ENCODE measurements around the gene BARX2.
A peak's percentile ranks its signal among the peaks of the same experiment; 100 is the strongest.

BARX2 gene

DNA sequence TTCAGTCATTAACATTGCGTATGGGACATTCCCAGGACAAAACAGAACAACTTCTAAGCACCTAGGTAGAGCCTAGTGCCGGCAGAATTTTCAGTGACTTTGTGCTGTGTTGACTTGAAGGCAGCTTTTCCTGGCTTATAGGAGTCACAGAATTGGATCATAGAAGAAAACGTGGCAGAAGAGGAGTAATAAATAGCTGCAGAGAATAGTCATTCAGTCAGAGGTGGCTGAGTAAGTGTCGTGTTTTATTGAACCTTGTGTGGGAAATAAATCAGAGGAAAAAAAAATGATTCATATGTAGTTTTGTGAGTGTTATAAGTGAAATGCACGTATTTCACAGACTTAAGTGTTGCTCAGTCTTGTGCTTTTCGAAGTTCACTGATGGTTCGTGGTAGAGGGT, 2.1 kb downstream of the BARX2 start:
- TF ChIP-seq GLIS1 (tag by site-specific recombination; IDR thresholded peaks at IDR 0.05) (no peak), ZNF629 (tag by site-specific recombination; IDR thresholded peaks at IDR 0.05) (0 out of 2 replicates have a peak, but pooled peaks have one; percentile 18), ZBTB21 (tag by site-specific recombination; IDR thresholded peaks at IDR 0.05) (no peak), ZIC2 (tag by site-specific recombination; IDR thresholded peaks at IDR 0.05) (no peak), SP7 (tag by site-specific recombination; IDR thresholded peaks at IDR 0.05) (no peak), PRDM1 (tag by site-specific recombination; IDR thresholded peaks at IDR 0.05) (no peak), PATZ1 (tag by site-specific recombination; IDR thresholded peaks at IDR 0.05) (no peak), ZNF341 (tag by site-specific recombination; IDR thresholded peaks at IDR 0.05; ENCODE audit: low read depth) (no peak), MEIS1 (CRISPR knock-in tag; IDR thresholded peaks at IDR 0.05; ENCODE audit: borderline replicate concordance) (no peak)
- TF ChIP-seq, protein P1, sequence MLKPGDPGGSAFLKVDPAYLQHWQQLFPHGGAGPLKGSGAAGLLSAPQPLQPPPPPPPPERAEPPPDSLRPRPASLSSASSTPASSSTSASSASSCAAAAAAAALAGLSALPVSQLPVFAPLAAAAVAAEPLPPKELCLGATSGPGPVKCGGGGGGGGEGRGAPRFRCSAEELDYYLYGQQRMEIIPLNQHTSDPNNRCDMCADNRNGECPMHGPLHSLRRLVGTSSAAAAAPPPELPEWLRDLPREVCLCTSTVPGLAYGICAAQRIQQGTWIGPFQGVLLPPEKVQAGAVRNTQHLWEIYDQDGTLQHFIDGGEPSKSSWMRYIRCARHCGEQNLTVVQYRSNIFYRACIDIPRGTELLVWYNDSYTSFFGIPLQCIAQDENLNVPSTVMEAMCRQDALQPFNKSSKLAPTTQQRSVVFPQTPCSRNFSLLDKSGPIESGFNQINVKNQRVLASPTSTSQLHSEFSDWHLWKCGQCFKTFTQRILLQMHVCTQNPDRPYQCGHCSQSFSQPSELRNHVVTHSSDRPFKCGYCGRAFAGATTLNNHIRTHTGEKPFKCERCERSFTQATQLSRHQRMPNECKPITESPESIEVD (tag by site-specific recombination; IDR thresholded peaks at IDR 0.05): peak; percentile 79
- no peaks in the 10 kb centered on the region for H3K36me3 ChIP-seq (ENCODE audit: control insufficient read depth in 2 of 2, insufficient read depth in 1 of 2, low read length in 2 of 2)
- H3K9me3 ChIP-seq (ENCODE audit: control insufficient read depth, insufficient read depth, low read depth, low read length): no peaks in the 10 kb centered on the region
- peaks cover 8% of the 10 kb centered on the region for H3K4me1 ChIP-seq (ENCODE audit: control insufficient read depth, insufficient read depth, low read length)
- H3K27ac ChIP-seq (ENCODE audit: extremely low read depth, low read depth, low read length): no peak overlapping the region
- H3K4me3 ChIP-seq (ENCODE audit: low read depth, low read length): no peak overlapping the region
- ChIA-PET CTCF (no interaction called here), POLR2A (no interaction called here)

DNA sequence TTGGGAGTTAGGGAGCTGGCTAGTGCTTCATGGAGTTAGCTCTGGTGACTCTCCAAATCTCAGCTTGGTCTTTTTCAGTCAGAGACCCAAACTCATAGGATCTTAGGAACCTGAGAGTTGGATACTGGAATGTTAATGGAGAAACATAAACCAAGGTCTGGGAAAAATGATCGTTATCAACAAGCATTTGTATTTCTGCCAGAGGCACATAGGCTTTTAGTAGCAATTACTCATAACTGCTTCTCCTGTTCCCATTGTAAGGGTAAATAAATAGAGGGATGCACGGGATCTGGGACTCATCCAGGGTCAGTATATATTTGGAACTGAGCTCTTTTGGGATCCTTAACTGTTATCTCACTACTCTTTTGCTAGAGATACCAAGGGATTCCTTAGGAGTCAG, 4.8 kb downstream of the BARX2 start:
- H3K4me1 ChIP-seq (ENCODE audit: control insufficient read depth, insufficient read depth, low read length): peaks cover 11% of the 10 kb centered on the region
- no peaks in the 10 kb centered on the region for H3K9me3 ChIP-seq (ENCODE audit: control insufficient read depth, insufficient read depth, low read depth, low read length)
- H3K27ac ChIP-seq (ENCODE audit: extremely low read depth, low read depth, low read length): no peak overlapping the region
- ChIA-PET POLR2A (no interaction called here), CTCF (no interaction called here)
- no peak overlapping the region for H3K4me3 ChIP-seq (ENCODE audit: low read depth, low read length)
- no peaks in the 10 kb centered on the region for H3K36me3 ChIP-seq (ENCODE audit: control insufficient read depth in 2 of 2, insufficient read depth in 1 of 2, low read length in 2 of 2)
- TF ChIP-seq ZNF629 (tag by site-specific recombination; IDR thresholded peaks at IDR 0.05) (0 out of 2 replicates have a peak, but pooled peaks have one; percentile 14), ZNF501 (tag by site-specific recombination; IDR thresholded peaks at IDR 0.05) (no peak), TRIM28 (IDR thresholded peaks at IDR 0.05; ENCODE audit: borderline replicate concordance, low read length) (no peak), FEZF1 (tag by site-specific recombination; IDR thresholded peaks at IDR 0.05) (peak; percentile 55; the same call in 1 of the 2 replicates), ZNF132 (tag by site-specific recombination; IDR thresholded peaks at IDR 0.05; ENCODE audit: borderline replicate concordance) (no peak), ZNF677 (tag by site-specific recombination; IDR thresholded peaks at IDR 0.05) (no peak), ZNF391 (tag by site-specific recombination; IDR thresholded peaks at IDR 0.05; ENCODE audit: borderline replicate concordance, low read depth) (peak; percentile 19; the same call in 1 of the 2 replicates), ZSCAN30 (tag by site-specific recombination; IDR thresholded peaks at IDR 0.05) (0 out of 2 replicates have a peak, but pooled peaks have one; percentile 45), OSR2 (tag by site-specific recombination; IDR thresholded peaks at IDR 0.05) (peak; percentile 56; the same call in 1 of the 2 replicates), ZNF776 (tag by site-specific recombination; IDR thresholded peaks at IDR 0.05; ENCODE audit: borderline replicate concordance) (no peak), ZNF785 (tag by site-specific recombination; IDR thresholded peaks at IDR 0.05) (no peak), ZNF366 (tag by site-specific recombination; conservative IDR thresholded peaks at IDR 0.05) (peak; percentile 37; the same call in 1 of the 2 replicates), IKZF3 (tag by site-specific recombination; IDR thresholded peaks at IDR 0.05) (0 out of 2 replicates have a peak, but pooled peaks have one; percentile 33), ZBTB48 (tag by site-specific recombination; IDR thresholded peaks at IDR 0.05) (0 out of 2 replicates have a peak, but pooled peaks have one; percentile 3), ZSCAN16 (tag by site-specific recombination; IDR thresholded peaks at IDR 0.05) (no peak), ZNF37A (tag by site-specific recombination; IDR thresholded peaks at IDR 0.05) (no peak), KLF8 (tag by site-specific recombination; IDR thresholded peaks at IDR 0.05) (peak; percentile 22; the same call in 1 of the 2 replicates), ZNF843 (tag by site-specific recombination; IDR thresholded peaks at IDR 0.05) (peak; percentile 58; the same call in 1 of the 2 replicates), ZNF654 (tag by site-specific recombination; IDR thresholded peaks at IDR 0.05; ENCODE audit: low read depth) (0 out of 2 replicates have a peak, but pooled peaks have one; percentile 6)
- TF ChIP-seq, protein P2, sequence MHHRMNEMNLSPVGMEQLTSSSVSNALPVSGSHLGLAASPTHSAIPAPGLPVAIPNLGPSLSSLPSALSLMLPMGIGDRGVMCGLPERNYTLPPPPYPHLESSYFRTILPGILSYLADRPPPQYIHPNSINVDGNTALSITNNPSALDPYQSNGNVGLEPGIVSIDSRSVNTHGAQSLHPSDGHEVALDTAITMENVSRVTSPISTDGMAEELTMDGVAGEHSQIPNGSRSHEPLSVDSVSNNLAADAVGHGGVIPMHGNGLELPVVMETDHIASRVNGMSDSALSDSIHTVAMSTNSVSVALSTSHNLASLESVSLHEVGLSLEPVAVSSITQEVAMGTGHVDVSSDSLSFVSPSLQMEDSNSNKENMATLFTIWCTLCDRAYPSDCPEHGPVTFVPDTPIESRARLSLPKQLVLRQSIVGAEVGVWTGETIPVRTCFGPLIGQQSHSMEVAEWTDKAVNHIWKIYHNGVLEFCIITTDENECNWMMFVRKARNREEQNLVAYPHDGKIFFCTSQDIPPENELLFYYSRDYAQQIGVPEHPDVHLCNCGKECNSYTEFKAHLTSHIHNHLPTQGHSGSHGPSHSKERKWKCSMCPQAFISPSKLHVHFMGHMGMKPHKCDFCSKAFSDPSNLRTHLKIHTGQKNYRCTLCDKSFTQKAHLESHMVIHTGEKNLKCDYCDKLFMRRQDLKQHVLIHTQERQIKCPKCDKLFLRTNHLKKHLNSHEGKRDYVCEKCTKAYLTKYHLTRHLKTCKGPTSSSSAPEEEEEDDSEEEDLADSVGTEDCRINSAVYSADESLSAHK (tag by site-specific recombination; IDR thresholded peaks at IDR 0.05): 0 out of 2 replicates have a peak, but pooled peaks have one; percentile 16
- TF ChIP-seq, protein P1 (tag by site-specific recombination; IDR thresholded peaks at IDR 0.05): peak; percentile 64; the same call in 1 of the 2 replicates

Measured in HEK293 (cell line).